NCI-H2171 (cell line): ENCODE measurements around the gene HEXIM1.
"Not testable (repeated sequence)": the region's sequence is repeated elsewhere in the genome, so short reads cannot be mapped to it uniquely, and the experiment has no call there.

Source experiments
- DNase-seq: peaks from one replicate; lab custom pipeline; 2025; lab: John Stamatoyannopoulos, UW

The HEXIM1 gene

GRCh38 chr17:45113424-45113754 is 34.9 kb upstream of the HEXIM1 start:
- no peak for DNase-seq

- no peak for DNase-seq
These were observed 34.0 kb upstream of the HEXIM1 start for GRCh38 chr17:45114117-45114932.

- no peak for DNase-seq
These were observed 33.2 kb upstream of the HEXIM1 start for GRCh38 chr17:45115015-45115625.

DNA sequence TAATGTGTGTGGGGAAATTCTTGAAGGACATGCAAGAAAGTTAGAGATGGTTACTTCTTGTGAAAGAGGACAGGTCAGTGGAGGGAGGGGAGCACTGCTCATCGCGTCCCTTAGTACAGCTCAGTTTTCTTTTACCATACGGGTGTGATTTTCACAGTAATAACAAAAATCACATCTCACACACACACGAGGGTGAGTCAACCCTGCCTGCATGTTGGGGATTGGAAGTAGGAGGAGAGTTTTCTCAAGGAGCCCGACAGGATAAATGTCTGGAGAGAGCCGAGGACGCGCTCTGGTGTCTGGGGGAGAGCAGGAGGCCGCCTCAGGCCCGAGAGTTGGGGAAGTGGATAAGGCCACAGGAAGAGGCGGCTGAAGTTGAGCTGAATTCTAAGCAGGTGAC is 32.4 kb upstream of the HEXIM1 start:
- DNase-seq = no peak

DNA sequence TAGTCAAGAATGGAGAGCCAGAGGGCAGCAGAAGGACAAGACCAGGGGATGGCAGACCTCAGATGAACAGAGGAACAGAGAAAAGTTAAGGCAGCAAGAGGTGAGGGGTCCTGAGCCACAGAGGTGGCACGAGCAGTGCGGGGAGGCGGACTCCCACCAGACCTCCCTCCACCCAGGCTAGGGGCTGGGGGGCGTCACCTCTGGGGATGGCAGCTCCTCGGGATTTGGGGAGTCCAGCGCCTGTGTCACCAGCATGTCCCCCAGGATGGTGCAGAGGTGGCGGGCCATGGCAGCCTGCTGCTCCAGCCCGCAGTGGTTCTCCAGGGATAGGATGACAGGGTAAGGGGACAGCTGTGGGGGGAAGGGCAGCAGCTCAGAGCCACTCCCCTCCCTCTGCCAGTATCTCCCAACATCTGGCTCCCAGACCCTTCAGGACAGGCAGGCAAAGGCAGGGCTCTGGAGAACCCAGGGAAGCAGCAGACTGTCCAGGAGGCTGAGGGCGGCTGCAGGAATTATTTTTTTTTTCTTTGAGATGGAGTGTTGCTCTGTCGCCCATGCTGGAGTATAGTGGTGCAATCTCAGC is 31.8 kb upstream of the HEXIM1 start:
- DNase-seq = no peak

DNA sequence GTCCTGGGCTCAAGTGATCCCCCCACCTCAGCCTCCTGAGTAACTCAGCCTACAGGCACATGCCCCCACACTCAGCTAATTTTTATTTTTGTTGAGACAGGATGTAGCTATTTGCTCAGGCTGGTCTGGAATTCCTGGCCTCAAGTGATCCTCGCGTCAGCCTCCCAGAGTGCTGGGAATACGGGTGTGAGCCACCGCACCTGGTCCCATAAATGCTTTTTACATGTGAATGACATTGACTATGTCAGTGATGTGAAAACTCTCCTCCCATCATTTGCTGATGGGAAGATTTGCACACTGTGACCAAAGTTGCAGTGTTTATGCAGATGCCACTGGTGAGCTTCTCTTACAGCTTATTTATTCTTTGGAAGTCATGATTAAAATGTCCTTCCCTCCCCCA is 30.9 kb upstream of the HEXIM1 start:
- DNase-seq = no peak

- DNase-seq = no peak
These were observed 30.2 kb upstream of the HEXIM1 start for GRCh38 chr17:45117848-45118646.

GRCh38 chr17:45118691-45119090 is 29.6 kb upstream of the HEXIM1 start:
- DNase-seq = no peak

GRCh38 chr17:45119964-45120363 is 28.3 kb upstream of the HEXIM1 start:
- DNase-seq = no peak

DNA sequence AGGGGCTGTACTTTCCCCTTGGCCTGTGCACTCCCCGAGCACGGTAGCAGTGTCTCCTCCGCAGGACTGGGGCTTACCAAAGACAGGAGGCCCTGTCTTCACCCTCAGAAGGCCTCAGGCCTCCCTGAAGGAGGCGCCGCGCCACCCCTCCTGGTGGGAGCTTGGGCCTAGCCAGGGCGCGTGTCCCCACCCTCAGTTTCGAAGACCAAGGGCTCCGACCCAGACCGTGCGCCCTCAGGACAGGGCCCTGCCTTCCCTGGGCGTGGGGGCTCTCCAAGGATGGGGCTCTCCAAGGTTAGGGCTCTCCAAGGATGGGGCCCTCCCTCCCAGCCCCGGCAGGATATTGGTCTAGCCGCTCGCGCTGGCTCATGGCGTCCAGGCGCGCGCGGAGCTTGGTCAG is 27.7 kb upstream of the HEXIM1 start:
- no peak for DNase-seq

- no peak for DNase-seq
These were observed 27.2 kb upstream of the HEXIM1 start for GRCh38 chr17:45121055-45121454.

DNA sequence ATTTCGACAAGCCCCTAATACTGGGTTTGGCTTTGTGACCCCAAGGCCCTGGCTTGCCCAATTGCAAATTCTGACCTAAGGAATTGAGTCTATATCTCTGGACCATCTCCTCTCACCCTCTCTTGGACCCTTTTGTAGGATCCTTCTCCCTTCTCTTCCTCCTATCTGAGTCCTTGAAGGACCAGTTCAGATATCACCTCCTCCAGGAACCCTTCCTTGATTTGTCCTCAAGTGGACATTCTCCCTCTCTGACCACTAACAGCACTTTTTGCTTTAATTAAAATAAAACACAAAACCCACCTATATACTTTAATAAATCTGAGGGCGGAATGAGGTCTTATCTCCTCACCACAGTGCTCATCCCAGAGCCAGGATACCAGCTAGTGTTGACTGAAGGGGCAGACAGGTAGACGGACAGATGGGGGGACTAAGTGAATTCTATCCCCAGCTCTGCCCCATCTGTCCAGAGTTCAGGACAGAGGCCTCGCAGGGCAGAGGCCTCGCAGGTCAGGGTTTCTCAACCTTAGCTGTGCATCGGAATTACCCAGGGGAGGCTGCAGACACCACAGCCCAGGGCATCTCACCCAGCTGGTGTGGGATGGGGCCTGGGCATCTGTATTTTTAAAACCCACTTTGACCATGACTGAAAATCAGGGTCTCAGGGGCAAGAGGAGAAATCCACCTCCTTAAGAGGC is 25.1 kb upstream of the HEXIM1 start:
- no peak for DNase-seq

DNA sequence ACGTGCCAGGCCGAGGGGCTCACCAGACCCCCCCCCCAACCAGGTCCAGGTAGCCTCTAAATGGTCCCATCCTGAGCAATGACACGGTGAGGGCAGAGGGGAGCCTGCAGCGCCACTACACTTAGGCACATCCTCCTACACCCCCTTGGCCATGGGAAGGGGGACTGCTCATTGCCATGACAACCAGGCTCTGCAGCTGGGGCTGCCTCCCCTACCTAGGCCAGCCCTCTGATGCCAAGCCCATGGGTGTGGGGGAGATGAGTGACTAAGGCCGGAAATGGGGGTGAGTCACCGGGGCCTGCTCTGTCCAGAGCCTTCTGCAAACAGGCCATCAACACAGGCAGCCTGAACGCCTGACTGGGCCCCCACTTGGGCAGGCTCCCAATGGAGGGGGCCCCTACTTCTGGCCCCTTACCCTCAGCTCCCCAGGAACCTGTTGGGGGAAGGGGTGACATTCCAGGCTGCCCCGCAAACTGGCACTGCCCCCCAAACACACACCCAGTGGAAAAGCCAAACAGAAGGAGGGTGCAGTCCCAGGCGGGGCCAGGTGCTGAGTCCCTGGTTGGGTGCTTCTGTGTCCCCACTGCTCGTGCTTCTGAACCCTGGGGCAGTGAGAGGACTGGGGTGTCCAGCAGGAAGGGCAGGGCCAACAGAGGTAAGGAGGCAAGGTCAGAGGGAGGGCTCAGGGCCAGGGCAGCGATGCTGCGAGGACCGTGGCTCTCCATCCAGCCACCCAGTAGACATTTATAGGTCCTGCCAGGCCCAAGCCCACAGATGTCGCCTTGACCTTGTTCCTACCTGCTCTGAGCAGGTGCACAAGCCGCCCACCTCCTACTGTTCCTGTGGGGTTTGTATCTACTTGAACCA is 24.1 kb upstream of the HEXIM1 start:
- no peak for DNase-seq

GRCh38 chr17:45124797-45125122 is 23.5 kb upstream of the HEXIM1 start:
- DNase-seq = not testable (repeated sequence)

DNA sequence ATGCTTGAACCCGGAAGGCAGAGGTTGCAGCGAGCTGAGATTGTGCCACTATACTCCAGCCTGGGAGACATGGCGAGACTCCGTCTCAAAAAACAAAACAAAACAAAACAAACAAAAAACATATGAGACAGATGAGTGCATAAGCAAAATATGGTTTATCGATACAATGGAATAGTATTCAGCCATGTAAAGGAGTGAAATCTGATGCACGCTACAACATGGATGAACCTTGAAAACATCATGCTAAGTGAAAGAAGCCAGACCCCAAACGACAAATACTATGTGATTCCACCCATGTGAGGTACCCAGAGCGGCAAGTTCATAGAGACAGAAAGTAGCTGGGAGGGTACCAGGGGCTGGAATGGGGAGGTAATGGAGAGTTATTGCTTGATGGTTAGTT is 22.8 kb upstream of the HEXIM1 start:
- DNase-seq = no peak

GRCh38 chr17:45127207-45127547 is 21.1 kb upstream of the HEXIM1 start:
- no peak for DNase-seq

DNA sequence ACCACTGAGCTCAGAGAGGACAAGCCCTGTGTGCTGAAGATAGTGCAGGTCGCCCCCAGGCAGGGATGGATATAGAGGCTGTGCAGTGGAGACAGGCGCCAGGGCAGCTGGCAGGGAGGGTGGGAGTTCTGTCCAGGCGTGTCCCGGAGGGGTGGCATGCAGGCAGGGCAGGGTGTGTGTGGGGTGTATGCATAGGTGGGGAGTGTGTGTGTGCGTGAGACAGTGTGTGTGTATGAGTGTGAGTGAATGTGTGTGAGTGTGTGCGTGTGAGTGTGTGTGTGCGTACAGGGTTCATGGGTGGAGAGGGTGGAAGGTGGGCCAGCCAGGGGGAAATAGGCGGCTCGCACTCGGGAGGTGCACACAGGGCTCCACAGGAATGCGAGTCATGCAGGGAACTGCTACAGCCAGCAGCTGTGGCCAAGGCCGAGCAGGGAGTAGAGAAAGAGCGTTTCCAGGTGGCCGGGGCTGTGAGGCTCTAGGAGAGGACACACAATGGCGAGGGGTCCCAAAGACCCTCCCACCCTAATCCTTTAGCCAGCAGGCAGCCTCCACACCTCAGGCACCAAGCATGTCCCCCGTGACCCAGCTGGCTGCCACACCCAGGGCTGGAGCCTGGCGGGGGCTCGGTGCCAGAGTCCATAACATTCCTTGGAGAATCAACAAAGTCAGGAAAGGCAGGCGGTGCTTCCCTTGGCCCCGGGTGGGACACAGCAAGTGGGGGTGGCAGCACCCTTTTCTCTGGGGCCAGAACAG is 20.6 kb upstream of the HEXIM1 start:
- no peak for DNase-seq

- no peak for DNase-seq
These were observed 19.9 kb upstream of the HEXIM1 start for GRCh38 chr17:45128331-45128730.

DNA sequence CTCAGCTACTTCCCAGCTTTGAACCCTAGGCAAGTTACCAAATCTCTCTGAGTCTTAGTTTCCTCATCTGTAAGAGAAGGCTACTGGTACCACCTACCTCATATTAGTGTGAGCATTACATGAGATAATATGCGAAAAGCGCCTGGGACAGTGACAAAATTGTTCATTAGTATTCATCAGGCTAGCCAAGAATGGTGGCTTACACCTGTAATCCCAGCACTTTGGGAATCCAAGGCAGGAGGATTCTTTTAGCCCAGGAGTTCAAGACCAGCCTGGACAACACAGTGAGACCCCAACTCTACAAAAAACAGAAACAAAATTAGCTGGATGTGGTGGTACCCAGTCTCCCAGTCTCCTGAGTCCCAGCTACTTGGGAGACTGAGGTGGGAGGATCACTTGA is 19.3 kb upstream of the HEXIM1 start:
- no peak for DNase-seq

GRCh38 chr17:45129426-45129939 is 18.8 kb upstream of the HEXIM1 start:
- DNase-seq = no peak
